ENCODE data around the gene SCLT1.
A peak's percentile ranks its signal among the peaks of the same experiment; 100 is the strongest.

Gene SCLT1

DNA sequence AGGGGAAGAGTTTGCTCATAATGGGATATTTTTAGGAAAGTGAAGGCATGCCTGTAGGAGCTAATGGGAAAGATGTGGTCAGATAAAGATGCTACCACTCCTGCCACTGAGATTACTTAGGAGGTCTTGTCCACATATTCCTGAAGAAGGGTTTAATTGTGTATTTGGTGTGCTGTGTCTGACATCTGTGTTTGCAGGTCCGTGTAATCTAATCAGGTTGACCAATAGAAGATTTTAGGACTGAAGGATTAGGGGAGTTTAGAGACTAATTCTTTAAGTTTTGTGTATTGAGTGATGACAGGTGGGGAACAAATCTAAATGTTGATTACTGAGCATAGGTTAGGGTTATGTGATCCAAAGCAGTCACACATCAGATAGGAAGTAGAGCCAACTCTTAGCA, 226.6 kb downstream of the SCLT1 start:
- no peak for DNase-seq

DNA sequence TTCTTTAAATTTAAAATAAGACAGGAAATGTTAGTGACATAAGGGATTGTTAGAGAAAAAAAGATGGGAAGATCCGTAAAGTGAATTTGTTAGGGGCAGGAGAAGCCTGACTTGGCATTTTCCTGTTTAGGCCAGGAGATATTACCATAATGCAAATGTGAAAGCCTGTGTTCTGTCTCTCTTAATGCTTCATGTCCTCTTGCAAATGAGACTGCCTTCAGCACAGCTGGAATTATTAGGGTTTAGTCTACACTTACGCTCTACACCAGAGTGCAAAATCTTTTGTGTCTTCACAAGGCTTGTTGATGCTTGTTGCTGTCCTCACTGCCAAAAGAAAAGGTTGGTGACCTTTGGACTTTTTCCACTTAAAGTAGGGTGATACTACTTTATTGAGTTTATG, 227.1 kb downstream of the SCLT1 start:
- DNase-seq, result no peak

GRCh38 chr4:128865132-128865531, 228.2 kb downstream of the SCLT1 start:
- DNase-seq, result no peak

DNA sequence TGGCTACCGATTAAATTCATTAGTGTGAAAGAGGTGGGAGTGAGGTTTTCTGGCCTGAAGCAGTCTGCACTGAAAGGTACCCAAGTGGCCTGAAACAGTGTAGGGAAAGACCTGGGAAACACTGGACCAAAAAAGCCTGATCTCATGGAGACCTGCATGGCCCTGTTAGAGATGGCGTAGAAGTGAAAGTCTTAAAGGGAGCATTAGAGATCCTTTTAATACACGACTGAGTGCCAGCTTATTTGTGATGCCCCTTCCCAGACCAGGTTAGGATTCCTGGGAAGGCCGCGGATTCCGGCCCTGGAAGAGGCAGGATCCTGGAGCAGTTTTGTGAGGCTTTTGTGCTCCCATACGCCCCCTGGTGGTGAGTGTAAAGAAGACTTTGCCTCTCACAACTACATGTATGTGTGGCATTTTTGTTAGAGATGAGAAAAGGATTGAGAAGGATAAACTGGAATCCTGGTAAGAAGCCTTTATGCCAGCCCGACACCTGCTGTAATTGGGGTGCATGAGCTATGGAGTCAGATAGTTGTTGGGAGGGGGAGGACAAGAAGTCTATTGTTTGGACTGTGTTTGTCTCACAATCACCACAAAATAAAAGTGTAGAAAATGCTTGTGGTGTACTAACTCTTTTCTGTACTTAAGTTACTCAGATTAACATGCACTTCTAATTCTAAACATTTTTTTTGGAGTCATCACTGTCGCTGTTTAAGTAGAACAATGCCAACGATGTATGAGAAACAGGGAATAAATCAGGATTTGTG, 229.8 kb downstream of the SCLT1 start:
- DNase-seq, result peak; percentile 61

DNA sequence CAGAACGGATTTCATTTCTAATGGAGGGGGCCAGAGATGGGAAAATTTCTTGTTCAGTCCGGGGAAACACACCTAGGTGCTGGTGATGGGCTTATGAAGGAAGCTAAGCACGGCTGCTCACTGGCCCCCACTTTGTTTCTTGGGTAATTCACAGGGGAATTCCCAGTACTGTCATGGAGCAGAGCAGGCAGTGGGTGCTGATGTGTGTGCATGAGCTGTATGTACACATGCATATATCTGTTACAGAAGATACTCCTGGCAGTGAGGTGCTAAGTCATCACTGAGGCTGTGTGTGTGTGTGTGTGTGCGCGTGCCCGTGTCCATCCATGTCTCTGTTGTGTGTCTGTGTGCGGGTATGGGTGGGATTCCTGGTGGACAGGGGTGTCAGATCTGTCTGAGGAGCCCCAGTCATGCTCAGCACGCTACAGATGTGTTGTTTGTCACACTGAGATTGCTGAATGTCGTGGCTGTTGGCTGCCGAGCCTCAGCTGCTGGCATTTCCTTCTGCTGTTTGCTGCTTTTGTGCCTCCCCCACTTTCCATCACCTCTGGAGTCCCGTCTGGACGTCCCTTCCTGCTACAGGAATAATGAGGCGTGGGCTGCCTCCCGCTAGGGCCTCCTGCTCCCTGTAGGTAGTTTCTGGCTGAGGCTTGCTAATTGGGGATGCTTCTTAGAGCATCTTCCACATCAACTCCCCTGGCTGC, 230.6 kb downstream of the SCLT1 start:
- DNase-seq, result peak; percentile 28

DNA sequence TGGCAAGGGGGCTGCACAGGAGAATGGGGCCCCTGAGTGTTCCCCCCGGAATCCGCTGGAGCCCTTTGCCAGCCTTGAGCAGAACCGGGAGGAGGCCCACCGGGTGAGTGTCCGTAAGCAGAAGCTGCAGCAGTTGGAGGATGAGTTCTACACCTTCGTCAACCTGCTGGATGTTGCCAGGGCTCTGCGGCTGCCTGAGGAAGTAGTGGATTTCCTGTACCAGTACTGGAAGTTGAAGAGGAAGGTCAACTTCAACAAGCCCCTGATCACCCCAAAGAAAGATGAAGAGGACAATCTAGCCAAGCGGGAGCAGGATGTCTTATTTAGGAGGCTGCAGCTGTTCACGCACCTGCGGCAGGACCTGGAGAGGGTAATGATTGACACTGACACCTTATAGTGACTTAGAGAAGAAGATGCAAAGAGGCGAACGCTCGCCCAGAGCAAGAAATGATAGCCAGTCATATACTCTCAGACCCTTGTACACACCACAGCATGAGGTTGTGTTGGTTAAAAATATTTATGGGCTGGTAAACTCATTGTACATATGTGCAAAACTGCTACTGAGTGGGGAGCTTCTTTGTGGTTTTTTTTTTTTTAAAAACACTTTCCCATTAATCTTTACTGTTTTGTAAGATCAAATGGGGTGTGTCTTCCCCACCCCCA, 231.4 kb downstream of the SCLT1 start:
- DNase-seq, result no peak

DNA sequence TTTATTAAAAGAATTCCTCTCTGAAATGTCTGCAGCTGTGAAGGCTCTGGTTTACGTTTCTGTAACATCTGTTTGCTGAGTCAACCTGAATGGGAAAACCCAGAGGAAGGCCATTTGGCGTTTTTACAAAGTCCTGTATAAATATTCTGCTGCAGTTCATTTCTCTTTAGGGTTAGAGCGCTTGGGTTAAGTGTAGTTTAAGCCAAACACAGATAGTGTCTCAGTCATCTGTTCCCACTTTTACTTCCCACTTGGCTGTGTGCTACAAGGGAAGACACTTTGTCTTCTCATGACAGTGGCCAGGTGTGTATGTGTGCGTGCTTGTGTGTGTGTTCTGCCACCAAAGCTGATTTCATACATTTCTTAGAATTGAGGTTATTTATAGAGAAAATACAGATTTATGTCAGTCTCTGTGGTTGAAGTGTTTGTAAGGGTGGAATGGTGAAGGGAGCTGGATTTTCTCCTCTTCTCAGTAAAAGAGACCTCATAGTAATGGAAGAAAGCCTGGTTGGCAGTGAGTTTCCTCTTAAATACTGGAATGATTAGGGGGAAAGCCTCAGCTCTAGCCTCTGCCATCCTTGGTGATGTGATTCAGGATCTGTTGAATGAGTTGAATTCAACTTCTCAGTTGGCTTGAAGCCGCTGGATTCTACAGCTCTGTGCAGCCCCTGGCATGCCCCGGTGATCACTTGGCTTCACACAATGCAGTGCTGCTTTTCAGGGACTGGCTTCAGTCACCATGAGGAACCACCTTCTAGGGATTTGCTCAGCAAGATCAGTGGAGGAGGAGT, 233.3 kb downstream of the SCLT1 start:
- no peak for DNase-seq

- no peak for DNase-seq
Measured at GRCh38 chr4:128858879-128859671, 234.3 kb downstream of the SCLT1 start.

DNA sequence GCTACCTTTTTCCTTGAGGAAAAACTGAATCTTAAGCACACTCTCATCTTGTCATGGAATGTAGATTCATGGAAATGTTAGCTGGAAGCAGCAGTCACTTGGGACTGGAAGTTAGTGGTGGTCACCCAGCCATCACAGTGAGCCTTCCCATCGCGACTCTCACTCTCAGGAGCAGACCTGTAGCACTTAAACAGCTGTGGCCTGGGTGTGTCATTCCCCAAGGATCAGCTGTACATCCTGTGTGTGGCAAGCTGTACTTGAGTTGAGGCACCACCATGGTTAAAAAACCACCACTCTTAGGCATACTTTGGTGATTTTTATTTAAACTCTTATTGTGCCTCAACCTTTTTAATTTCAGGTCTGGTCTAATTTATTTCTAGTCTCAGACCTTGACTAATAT, 237.1 kb downstream of the SCLT1 start:
- DNase-seq, result no peak

DNA sequence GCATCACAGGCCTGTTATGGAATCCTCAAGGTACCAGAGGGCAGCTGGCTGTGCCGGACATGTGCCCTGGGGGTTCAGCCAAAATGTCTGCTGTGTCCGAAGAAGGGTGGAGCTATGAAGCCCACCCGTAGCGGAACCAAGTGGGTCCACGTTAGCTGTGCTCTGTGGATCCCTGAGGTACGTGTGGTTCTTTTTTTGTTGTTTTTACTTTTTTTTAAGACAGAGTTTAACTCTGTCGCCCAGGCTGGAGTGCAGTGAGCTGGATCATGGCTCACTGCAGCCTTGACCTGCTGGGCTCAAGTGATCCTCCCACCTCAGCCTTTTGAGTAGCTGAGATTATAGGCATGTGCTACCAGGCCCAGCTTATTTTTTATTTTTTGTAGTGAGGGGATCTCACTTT, 237.7 kb downstream of the SCLT1 start:
- no peak for DNase-seq

DNA sequence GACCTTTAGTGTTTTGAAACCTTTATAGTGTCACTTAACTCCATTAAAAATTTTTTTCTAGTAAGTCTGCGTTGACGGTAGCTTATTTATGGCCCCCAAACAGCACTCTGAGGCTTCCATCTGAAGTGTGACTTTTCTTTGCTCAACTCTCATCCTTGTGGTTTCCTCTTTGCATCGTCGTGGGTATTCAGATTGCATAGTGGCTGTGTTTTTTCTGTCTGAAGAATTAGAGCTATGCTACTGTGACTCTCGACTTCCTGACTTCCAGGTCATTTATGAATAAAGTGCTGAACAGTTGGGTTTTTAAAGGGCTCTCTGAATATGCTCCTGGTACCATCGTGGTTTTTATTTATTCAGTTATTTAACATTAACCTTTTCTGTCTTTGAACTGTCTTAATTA, 238.9 kb downstream of the SCLT1 start:
- no peak for DNase-seq

DNA sequence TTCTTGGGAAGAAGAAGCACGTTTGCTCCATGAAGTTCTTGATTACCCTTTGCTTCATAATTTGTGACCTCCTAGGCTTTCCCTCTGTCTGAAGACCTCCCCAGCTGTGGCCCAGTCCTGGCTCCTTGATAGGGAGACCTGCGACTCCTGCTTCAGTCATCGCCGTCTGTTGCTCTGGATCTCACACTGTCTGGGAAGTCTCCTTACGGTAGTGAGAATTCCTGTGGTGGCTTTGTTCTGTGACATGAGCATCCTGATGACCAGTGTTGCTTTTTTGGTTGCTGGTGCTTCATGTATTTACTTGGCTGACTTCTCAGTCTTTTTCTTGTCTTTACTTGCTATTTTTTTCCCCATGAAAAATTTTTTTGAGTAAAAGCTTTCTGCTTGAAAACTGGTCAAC, 239.6 kb downstream of the SCLT1 start:
- no peak for DNase-seq

DNA sequence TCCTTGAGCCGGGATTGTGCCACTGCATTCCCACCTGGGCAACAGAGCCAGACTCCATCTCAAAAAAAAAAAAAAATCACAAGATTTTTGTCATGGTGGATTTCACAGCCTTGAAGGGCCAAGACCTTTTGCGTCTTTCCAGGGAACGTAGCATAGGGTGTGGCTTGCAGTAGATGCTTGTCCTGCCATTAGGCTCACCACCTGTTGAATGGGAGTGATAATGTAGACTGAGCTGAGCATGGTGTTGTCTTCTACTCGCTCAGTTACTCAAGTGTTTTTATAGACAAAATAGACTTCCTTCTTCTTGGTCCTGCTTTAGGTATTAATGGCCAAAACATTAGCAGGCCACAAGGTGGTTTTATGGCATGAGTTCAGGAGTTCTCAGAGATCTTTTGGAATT, 243.1 kb downstream of the SCLT1 start:
- DNase-seq, result no peak

- DNase-seq, result no peak
Measured at GRCh38 chr4:128848461-128848860, 244.9 kb downstream of the SCLT1 start.

DNA sequence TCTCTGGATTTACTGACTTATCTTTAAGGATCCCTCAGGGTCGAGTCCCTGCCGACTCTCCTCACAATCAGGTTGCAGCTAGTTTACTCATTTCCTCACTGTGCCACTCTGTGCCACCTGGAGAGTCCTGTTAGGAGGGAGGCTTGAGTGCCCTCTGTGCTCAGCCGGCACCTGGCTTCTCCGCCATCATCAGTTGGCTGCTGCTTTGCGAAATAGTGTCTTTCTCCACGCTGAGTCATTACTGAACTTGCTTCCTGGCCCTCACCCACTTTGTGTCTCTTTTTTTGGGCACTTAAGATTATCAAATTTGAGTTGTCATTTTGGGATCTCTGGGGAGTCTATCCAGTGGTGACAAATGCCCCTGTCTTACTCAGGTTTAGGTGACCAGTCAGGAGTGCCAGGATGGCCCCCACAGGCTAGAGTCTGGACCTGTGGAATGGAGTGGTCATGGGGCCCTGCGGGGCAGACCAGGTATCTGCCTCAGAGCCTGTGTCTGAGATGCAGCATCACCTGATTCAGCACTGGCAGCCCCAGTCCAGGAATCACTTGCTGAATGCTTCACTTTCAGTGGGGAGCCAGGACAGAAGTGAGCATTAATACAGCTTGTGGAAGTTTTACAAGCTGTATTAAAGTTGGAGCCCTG, 246.1 kb downstream of the SCLT1 start:
- no peak for DNase-seq

- DNase-seq, result no peak
Measured at GRCh38 chr4:128846063-128846462, 247.3 kb downstream of the SCLT1 start.

DNA sequence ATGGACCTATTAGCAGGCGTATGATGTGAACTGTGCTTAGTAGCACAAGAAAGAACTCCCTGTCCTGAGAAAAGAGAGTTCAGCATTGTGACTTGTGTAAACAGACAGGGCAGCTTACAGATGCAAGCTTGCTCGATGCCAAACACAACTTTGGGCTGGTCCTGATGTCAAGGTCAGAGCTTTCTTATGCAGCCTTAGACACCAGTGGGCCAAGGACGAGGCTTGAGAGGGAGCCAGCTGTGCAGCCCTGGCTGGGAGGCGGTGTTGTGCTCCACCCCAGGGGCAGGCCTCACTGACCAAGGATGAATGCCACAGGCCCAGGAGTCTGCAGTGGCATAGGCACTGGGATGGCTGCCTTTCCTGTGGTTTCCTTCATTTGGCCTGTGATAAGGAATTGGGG, 248.4 kb downstream of the SCLT1 start:
- no peak for DNase-seq

DNA sequence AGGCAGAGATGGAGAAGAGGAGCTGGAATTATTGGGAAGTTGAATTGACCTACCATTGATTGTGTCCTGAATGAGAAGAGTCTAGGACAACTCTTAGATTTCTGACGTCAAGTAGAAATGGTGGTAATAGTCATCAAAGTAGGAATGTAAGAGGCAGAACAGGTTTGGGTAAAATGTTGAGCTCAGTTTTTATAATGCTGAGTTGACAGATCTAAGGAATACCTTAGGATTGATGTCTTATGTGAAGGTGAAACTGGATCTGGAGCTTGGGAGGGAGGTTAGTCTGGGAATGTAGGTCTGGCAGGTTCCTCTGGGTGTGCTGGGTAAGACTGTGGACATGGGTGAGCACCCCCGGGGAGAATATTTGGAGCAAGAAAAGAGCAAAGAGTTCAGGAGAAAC, 251.9 kb downstream of the SCLT1 start:
- DNase-seq, result no peak

DNA sequence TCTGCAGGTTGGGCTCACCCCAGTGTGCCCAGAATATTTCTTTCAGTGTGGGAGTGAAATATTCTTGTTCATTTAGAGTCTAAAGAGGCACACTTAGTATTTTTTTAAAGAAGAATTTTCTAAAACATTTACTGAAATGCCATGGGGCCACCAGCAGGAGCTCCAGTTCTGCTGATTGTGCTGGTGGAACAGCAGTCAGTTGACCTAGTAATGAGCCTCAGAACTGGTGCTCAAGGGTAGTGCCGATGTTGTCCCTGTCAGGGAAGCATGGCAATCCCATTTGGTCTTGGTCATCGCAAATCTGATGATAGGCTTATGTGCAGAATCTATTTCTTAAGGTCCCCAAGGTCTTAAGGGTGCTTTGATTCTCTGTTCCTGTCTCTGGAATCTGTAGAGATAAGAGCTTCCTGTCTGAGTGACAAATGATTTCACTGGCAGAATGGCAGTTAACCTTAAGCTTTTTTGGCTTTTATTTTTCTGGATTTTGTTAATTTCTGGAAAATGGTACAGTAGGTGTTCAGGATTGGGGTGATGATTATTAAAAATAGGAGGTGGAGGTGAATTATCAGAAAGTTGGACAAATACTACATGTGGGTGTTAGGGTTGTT, 252.5 kb downstream of the SCLT1 start:
- DNase-seq, result no peak

DNA sequence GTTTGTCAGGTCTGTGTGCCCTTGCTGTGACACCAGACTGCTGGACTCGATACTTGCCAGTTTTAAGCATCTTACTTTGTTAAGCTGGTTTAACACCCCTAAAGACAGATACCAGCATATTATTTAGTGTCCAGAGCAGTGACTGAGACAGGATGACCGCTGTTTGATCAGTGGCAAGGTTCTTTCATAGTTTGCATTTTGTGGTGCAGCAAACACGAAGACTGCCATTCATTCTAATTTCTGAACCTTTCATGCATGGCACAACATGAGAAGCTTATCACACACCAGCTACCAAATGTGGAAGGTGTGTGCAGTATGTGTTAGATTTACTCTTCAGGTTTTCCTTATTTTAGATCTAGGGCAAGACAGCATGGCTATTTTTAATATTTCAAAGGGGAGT, 255.7 kb downstream of the SCLT1 start:
- no peak for DNase-seq

- no peak for DNase-seq
Measured at GRCh38 chr4:128837198-128837597, 256.1 kb downstream of the SCLT1 start.

All from activated T-cell treated with anti-CD3 and anti-CD28 coated beads for 4 hours (primary cell).